ENCODE measurements around the gene NUDCD2. TPM values are rescaled to one million over a fixed set of nuclear protein-coding genes. Genes with fewer than 3 reads are reported as not detected.

Gene NUDCD2
- total and polyA plus RNA-seq, 9 of the 15 experiments (the other 6 are each of a cell fraction or from before 2014, with no cell fraction given), result 14.6 to 76.9 (median 32.5) TPM

DNA sequence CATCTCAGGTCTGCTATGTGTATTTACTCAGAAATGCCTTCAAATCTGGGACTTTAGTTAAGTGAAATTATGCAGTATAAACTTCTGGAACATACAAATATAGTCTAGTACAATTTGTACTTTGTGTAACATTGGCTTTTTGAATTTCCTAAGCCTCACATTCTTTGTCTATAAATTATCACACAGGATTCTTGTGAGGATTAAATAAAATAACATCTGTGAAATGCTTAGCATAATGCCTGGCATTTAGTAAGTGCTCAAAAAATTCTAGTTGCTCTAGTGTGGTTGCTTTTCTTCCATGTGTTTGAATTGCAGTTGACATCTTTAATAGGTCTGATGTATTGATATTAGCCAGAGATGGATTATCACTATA, 3.1 kb upstream of the NUDCD2 start:
- ChIA-PET POLR2A (interaction anchor here (0.6 to 6.9 kb wide), 4 partner anchors 9 to 67 kb away, joined by 3 to 126 read pairs (median 16); partner anchors contain the start of gene CCNG1), CTCF (ENCODE audit: low intra/inter-chr PET ratio) (no interaction called here)
- peak overlapping the region in 1 of 2 experiments; percentile 97; a peak in 2 of 4 replicates for H3K9ac ChIP-seq (ENCODE audit: insufficient read depth in 1 of 2, low read depth in 2 of 2, low read length in 2 of 2)
- peaks cover 43% of the 10 kb centered on the region for H3K36me3 ChIP-seq (ENCODE audit: control insufficient read depth, insufficient read depth, low read length)
- no peaks in the 10 kb centered on the region for H3K27me3 ChIP-seq (ENCODE audit: control insufficient read depth in 2 of 2, insufficient read depth in 2 of 2, low read length in 2 of 2)
- no TSS peak for BruUV-seq (replicated peaks)
- peak overlapping the region; percentile 49; the same call in 1 of the 2 replicates for H2AFZ ChIP-seq (ENCODE audit: low read depth, low read length)
- no peaks in the 10 kb centered on the region for H3K9me3 ChIP-seq (replicated peaks; ENCODE audit: control insufficient read depth, insufficient read depth, low read depth, low read length)
- DNase-seq (ENCODE audit: extremely low read depth in 1 of 4, low spot score in 3 of 4) (no peak), FAIRE-seq (no peak), ATAC-seq (no peak)
- peak overlapping the region; percentile 89 for H3K4me2 ChIP-seq (ENCODE audit: insufficient read depth, low read length)
- peaks cover 66% of the 10 kb centered on the region for H3K79me2 ChIP-seq (ENCODE audit: control insufficient read depth, insufficient read depth, low read length)
- H4K20me1 ChIP-seq (replicated peaks; ENCODE audit: control insufficient read depth, insufficient read depth, low read length), result no peaks in the 10 kb centered on the region
- peak overlapping the region; percentile 95 for H3K27ac ChIP-seq (ENCODE audit: extremely low read depth, low read depth, low read length)
- H3K9me1 ChIP-seq (ENCODE audit: control insufficient read depth, insufficient read depth, low read length), result no peaks in the 10 kb centered on the region
- H3K4me3 ChIP-seq, result peak overlapping the region; percentile 70; the same call in 1 of the 2 replicates
- peaks cover 8 to 9% of the 10 kb centered on the region in 2 experiments; a peak in 4 of 5 replicates for H3K4me1 ChIP-seq (replicated peaks in 1 of 2; ENCODE audit: control insufficient read depth in 2 of 2, insufficient read depth in 2 of 2, low read length in 2 of 2)
- TF ChIP-seq, protein P1, sequence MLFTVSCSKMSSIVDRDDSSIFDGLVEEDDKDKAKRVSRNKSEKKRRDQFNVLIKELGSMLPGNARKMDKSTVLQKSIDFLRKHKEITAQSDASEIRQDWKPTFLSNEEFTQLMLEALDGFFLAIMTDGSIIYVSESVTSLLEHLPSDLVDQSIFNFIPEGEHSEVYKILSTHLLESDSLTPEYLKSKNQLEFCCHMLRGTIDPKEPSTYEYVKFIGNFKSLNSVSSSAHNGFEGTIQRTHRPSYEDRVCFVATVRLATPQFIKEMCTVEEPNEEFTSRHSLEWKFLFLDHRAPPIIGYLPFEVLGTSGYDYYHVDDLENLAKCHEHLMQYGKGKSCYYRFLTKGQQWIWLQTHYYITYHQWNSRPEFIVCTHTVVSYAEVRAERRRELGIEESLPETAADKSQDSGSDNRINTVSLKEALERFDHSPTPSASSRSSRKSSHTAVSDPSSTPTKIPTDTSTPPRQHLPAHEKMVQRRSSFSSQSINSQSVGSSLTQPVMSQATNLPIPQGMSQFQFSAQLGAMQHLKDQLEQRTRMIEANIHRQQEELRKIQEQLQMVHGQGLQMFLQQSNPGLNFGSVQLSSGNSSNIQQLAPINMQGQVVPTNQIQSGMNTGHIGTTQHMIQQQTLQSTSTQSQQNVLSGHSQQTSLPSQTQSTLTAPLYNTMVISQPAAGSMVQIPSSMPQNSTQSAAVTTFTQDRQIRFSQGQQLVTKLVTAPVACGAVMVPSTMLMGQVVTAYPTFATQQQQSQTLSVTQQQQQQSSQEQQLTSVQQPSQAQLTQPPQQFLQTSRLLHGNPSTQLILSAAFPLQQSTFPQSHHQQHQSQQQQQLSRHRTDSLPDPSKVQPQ (CRISPR knock-in tag; IDR thresholded peaks at IDR 0.05; ENCODE audit: borderline replicate concordance), result no peak
- TF ChIP-seq SAFB (IDR thresholded peaks at IDR 0.05; ENCODE audit: borderline replicate concordance, low read depth, low read length), result no peak
- no peak for TF ChIP-seq MTF1 (CRISPR knock-in tag; IDR thresholded peaks at IDR 0.05; ENCODE audit: borderline replicate concordance)
- no peak for TF ChIP-seq ZNF695 (CRISPR knock-in tag; IDR thresholded peaks at IDR 0.05)
- TF ChIP-seq, protein P2, sequence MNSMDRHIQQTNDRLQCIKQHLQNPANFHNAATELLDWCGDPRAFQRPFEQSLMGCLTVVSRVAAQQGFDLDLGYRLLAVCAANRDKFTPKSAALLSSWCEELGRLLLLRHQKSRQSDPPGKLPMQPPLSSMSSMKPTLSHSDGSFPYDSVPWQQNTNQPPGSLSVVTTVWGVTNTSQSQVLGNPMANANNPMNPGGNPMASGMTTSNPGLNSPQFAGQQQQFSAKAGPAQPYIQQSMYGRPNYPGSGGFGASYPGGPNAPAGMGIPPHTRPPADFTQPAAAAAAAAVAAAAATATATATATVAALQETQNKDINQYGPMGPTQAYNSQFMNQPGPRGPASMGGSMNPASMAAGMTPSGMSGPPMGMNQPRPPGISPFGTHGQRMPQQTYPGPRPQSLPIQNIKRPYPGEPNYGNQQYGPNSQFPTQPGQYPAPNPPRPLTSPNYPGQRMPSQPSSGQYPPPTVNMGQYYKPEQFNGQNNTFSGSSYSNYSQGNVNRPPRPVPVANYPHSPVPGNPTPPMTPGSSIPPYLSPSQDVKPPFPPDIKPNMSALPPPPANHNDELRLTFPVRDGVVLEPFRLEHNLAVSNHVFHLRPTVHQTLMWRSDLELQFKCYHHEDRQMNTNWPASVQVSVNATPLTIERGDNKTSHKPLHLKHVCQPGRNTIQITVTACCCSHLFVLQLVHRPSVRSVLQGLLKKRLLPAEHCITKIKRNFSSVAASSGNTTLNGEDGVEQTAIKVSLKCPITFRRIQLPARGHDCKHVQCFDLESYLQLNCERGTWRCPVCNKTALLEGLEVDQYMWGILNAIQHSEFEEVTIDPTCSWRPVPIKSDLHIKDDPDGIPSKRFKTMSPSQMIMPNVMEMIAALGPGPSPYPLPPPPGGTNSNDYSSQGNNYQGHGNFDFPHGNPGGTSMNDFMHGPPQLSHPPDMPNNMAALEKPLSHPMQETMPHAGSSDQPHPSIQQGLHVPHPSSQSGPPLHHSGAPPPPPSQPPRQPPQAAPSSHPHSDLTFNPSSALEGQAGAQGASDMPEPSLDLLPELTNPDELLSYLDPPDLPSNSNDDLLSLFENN (IDR thresholded peaks at IDR 0.05; ENCODE audit: low read depth in 2 of 2, low read length in 2 of 2), result no peak
- peak; percentile 7; the same call in 1 of the 2 replicates for TF ChIP-seq KAT8 (IDR thresholded peaks at IDR 0.05; ENCODE audit: low read depth)
- in situ Hi-C loops (cut with MboI), result no loop called here
- intact Hi-C loops (cut with micrococcal nuclease), result no loop called here

Measured in K562 (cell line).